Measurements from ENCODE around the gene CIDEC.
"Not testable (repeated sequence)": the region's sequence is repeated elsewhere in the genome, so short reads cannot be mapped to it uniquely, and the experiment has no call there.

Gene CIDEC

GRCh38 chr3:9872067-9872466, 8.0 kb downstream of the CIDEC start:
- DNase-seq = not testable (repeated sequence)

DNA sequence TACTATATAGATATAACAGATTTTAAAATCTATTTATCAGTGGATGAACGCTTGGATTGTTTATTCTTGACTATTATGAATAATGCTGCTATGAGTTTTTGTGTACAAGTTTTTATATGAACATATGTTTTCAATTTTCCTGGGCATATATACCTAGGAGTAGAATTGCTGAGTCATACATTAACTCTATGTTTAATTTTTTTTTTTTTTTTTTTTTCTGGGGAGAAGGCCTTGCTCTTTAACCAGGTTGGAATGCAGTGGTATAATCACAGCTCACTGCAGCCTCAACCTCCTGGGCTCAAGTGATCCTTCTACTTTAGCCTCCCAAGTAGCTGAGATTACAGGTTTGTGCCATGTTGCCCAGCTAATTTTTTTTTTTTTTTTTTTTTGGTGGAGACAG, 9.1 kb downstream of the CIDEC start:
- DNase-seq = no peak

- no peak for DNase-seq
Observed at GRCh38 chr3:9869955-9870354, 10.1 kb downstream of the CIDEC start.

GRCh38 chr3:9867106-9867505, 12.9 kb downstream of the CIDEC start:
- DNase-seq = no peak

GRCh38 chr3:9866639-9867038, 13.4 kb downstream of the CIDEC start:
- no peak for DNase-seq

GRCh38 chr3:9865125-9865637, 14.9 kb downstream of the CIDEC start:
- not testable (repeated sequence) for DNase-seq

DNA sequence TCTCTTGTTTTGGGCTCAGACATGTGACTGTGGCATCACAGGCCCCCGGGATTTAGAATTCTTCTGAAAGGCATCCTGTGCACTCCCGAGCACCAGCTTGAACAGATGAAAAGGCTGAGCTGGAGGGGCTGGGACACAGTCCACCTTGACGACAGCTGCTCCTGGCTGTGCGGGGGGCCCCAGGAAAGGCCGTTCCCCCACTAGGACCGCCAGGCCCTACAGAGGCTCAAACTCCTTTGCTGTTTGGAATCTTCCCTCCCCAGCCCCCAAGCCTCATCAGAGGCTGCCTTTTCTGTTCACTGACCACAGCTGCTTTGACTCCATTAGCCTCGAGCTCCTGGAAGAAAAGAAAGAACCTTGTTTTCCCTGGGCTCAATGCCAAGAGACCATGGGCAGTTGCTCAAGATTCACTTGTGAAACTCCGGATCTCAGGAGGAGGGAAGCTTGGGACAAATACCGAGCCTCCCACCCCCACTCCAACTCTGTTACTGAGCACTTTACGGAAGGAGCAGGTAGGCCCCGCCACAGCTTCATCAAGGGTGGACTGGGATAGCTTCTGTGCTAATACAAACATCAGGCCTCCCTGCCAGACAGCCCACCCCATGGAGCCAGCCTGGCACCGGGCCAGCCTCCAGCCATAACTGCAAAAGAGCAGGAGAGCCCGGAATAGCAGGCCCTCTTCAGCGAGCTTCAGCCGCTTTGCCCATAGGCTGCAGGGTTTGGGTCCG, 15.7 kb downstream of the CIDEC start:
- no peak for DNase-seq

- DNase-seq = no peak
Observed at GRCh38 chr3:9863058-9863772, 16.8 kb downstream of the CIDEC start.

DNA sequence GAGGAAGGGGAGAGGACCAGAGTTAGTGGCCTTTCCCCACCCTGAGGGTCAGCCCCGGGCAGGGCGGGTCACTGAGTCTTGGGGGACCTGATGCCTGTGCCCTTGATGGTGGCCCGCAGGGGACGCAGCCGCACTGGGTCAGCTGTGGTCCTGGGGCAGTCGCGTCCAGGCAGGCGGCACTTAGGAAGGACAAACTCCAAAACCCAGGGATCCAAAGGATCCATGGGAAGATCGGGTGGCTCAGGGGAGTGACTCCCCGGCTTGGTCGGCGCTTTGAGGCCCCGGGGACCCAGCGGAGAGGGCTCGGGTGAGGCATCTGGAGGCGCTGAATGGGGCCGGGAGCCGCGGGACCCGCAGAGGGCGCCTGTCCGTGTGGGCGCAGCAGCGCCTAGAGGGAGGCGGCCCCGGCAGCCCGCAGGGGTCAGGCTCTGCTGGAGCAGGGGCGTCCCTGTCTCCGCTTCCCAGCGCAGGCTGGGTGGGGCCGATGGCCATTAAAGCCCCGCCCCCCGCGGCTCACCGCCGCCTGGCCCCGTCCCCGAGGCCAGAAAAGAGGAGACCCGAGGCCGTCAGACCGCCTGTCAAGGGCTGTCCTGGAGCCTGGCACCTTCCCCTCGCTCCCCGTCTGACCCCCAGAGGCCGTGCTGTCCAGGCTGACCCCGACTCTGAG, 17.5 kb downstream of the CIDEC start:
- DNase-seq = no peak

GRCh38 chr3:9861626-9862130, 18.4 kb downstream of the CIDEC start:
- DNase-seq = no peak

- no peak for DNase-seq
Observed at GRCh38 chr3:9861201-9861600, 18.9 kb downstream of the CIDEC start.

DNA sequence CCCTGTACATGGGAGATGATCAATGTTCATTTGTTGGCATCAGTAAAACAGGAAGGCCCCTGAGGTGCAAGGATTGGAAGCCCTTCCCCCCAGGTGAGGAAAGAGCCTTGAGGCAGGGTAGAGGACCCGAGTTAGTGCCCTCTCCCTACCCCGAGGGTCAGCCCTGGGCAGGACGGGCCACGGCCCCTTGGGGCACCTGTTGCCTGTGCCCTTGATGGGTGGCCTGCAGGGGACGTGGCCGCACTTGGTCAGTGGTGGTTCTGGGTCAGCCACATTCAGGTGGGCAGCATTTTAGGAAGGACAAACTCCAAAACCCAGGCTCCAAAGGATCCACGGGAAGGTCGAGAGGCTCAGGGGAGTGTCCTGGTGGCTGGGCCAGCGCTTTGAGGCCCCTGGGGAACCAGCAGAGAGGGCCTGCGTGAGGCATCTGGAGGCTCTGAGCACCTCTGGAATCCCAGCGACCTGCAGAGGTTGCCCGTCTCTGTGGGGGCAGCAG, 20.5 kb downstream of the CIDEC start:
- no peak for DNase-seq

DNA sequence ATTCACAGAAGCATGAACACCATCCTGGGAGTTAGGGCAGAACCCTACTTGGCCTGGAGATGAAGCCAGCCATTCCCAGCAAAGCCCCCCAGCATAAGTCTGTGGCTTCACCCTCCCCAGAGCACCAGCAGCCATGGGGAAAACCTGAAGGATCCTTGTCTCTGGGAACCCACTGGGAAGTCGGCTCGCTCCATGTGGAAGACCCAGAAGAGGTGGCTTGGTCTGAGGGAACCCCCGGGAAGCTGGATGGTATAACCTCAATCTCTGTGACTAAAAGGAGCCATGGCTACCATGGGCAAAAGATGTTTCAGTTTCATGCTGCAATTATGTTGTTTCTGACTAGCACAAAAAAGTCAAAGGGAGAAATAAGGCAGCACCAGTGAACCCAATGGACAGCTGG, 24.5 kb downstream of the CIDEC start:
- no peak for DNase-seq

- not testable (repeated sequence) for DNase-seq
Observed at GRCh38 chr3:9854291-9854940, 25.6 kb downstream of the CIDEC start.

- DNase-seq = no peak
Observed at GRCh38 chr3:9852528-9852927, 27.5 kb downstream of the CIDEC start.

DNA sequence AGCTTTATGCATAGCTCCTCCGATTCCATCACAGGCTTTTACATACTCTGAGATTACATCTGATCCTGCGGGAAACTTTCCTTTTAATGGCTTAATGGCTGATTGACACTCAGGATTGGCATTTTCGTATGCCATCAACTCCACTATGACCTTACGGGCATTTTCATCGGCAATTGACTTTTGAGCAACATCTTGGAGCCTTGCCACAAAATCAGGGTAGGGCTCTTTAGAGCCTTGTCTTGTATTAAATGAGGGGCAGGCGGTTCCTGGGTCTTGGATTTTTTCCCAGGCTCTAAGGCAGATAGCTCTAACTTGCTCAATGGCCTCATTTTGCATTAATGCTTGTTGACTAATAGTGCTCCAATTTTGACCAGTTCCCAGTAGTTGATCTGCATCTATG, 28.1 kb downstream of the CIDEC start:
- not testable (repeated sequence) for DNase-seq

- not testable (repeated sequence) for DNase-seq
Observed at GRCh38 chr3:9851383-9851782, 28.7 kb downstream of the CIDEC start.

- not testable (repeated sequence) for DNase-seq
Observed at GRCh38 chr3:9848860-9849259, 31.2 kb downstream of the CIDEC start.

DNA sequence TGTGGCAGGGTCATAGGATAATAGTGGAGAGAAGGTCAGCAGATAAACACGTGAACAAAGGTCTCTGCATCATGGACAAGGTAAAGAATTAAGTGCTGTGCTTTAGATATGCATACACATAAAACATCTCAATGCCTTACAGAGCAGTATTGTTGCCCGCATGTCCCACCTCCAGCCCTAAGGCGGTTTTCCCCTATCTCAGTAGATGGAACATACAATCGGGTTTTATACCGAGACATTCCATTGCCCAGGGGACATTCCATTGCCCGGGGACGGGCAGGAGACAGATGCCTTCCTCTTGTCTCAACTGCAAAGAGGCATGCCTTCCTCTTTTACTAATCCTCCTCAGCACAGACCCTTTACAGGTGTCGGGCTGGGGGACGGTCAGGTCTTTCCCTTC, 32.2 kb downstream of the CIDEC start:
- DNase-seq = not testable (repeated sequence)

GRCh38 chr3:9846931-9847488, 33.0 kb downstream of the CIDEC start:
- no peak for DNase-seq

- DNase-seq = no peak
Observed at GRCh38 chr3:9846231-9846630, 33.8 kb downstream of the CIDEC start.

DNA sequence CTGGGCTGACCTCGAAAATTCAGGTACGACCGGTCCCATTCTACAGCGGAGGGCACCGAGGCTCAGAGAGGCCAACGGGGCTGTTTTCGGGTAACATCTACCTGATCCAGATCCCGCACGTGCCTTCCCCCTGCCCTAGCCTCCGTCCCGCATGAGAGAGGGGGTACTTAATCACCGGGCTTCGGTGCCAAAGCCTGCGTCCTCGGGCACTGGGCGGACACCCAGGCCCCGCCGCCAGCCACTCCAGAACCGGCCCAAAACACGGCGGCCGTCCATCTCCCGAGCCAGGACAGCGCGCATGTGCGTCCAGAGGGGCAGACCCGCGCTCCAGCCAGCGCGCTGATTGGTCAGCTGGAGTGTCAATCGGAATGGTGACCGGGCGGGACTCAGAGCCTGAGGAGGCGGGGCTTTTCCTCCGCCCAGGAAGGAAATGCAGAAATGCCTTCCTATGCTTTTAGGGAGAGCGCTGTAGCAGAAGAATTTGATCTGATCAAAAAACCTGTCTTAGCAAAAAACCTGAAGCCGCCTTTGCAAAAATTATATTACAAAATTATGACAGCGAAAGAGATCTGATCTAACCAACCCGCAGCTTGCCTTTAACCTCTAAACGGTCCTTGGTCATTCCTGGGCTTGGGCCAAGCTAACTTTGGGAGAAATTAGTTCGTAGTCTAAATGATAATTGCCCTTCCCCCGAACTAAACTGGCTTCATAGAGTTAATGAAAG, 36.2 kb downstream of the CIDEC start, which contains the start of gene RPUSD3:
TSS of gene RPUSD3 (minus strand) at position 294 of the 724 bp plus-strand sequence. CDS start at position 276, 18 bp downstream.
- DNase-seq = peak; percentile 97
